OCI-LY1 (cell line): ENCODE measurements around the gene BRD3.

Source experiments
- H2AFZ ChIP-seq: fragments of 200-600 bp; sonication (generic), shearing (Covaris generic); 2 replicates; pipeline ENCODE4 v1.6.0; 2014; ENCODE audit warnings: antibody characterized with exemption, mild to moderate bottlenecking, low read length
- H3F3A ChIP-seq: fragments of 200-600 bp; sonication (generic), shearing (Covaris generic); 2 replicates; pipeline ENCODE4 v1.6.0; 2014; ENCODE audit warnings: mild to moderate bottlenecking, antibody characterized with exemption, low read length, moderate library complexity; ENCODE audit not compliant: insufficient read depth
- H3K27ac ChIP-seq: fragments of 200-600 bp; sonication (generic); 2 replicates; pipeline ENCODE4 v1.5.1; 2014; ENCODE audit warnings: low read length, mixed run types, mild to moderate bottlenecking, low read depth; ENCODE audit not compliant: poor library complexity, severe bottlenecking
- H3K27me3 ChIP-seq: fragments of 200-600 bp; sonication (generic); 2 replicates; pipeline ENCODE4 v1.6.0; 2014; ENCODE audit warnings: antibody characterized with exemption, mild to moderate bottlenecking, low read length, moderate library complexity; ENCODE audit not compliant: insufficient read depth
- H3K36me3 ChIP-seq: fragments of 200-600 bp; sonication (generic); 2 replicates; pipeline ENCODE4 v1.6.1; 2014; ENCODE audit warnings: mild to moderate bottlenecking, antibody characterized with exemption, low read length, moderate library complexity, mixed read lengths; ENCODE audit not compliant: insufficient read depth
- H3K4me1 ChIP-seq: fragments of 200-600 bp; sonication (generic); 2 replicates; pipeline ENCODE4 v1.5.1; 2014; ENCODE audit warnings: mild to moderate bottlenecking, low read length, moderate library complexity; ENCODE audit not compliant: insufficient read depth, severe bottlenecking
- H3K4me2 ChIP-seq: fragments of 200-600 bp; sonication (generic), shearing (Covaris generic); 2 replicates; pipeline ENCODE4 v1.6.1; 2014; ENCODE audit warnings: low read length
- H3K4me3 ChIP-seq: fragments of 200-600 bp; sonication (generic); 2 replicates; pipeline ENCODE4 v1.5.1; 2014; ENCODE audit warnings: low read length, low read depth, mild to moderate bottlenecking, mixed read lengths; ENCODE audit not compliant: poor library complexity, severe bottlenecking
- H3K79me2 ChIP-seq: fragments of 200-600 bp; shearing (Covaris generic); 2 replicates; pipeline ENCODE4 v1.6.1; 2016; ENCODE audit warnings: mixed run types, low read length, mixed read lengths; ENCODE audit not compliant: insufficient read depth
- H3K9ac ChIP-seq: fragments of 200-600 bp; sonication (generic), shearing (Covaris generic); 2 replicates; pipeline ENCODE4 v1.6.1; 2014; ENCODE audit warnings: mild to moderate bottlenecking, low read length, mixed read lengths
- H3K9me2 ChIP-seq: fragments of 200-600 bp; sonication (generic), shearing (Covaris generic); 2 replicates; pipeline ENCODE4 v1.6.1; 2014; ENCODE audit warnings: low read depth, mild to moderate bottlenecking, low read length, mixed read lengths
- H3K9me3 ChIP-seq: fragments of 200-600 bp; shearing (Covaris generic); 2 replicates; pipeline ENCODE4 v1.6.1; 2014; ENCODE audit warnings: low read length, mixed read lengths
- H4K20me1 ChIP-seq: fragments of 200-600 bp; sonication (generic), shearing (Covaris generic); 2 replicates; pipeline ENCODE4 v1.6.0; 2016; ENCODE audit warnings: mild to moderate bottlenecking, low read length; ENCODE audit not compliant: insufficient read depth
- EZH2 ChIP-seq: fragments of 200-600 bp; sonication (generic), shearing (Covaris generic); IDR thresholded peaks from 2 replicates; pipeline ENCODE4 v1.8.0; 2017; ENCODE audit warnings: borderline replicate concordance, mixed run types, mild to moderate bottlenecking, antibody characterized with exemption, low read length, moderate library complexity, mixed read lengths
- TF ChIP-seq, protein P1 (sequence below): fragments of 200-600 bp; sonication (generic), shearing (Covaris generic); IDR thresholded peaks from 2 replicates; pipeline ENCODE4 v1.5.1; 2017; ENCODE audit warnings: mild to moderate bottlenecking, antibody characterized with exemption, low read length, moderate library complexity, mixed read lengths

BRD3 gene

DNA sequence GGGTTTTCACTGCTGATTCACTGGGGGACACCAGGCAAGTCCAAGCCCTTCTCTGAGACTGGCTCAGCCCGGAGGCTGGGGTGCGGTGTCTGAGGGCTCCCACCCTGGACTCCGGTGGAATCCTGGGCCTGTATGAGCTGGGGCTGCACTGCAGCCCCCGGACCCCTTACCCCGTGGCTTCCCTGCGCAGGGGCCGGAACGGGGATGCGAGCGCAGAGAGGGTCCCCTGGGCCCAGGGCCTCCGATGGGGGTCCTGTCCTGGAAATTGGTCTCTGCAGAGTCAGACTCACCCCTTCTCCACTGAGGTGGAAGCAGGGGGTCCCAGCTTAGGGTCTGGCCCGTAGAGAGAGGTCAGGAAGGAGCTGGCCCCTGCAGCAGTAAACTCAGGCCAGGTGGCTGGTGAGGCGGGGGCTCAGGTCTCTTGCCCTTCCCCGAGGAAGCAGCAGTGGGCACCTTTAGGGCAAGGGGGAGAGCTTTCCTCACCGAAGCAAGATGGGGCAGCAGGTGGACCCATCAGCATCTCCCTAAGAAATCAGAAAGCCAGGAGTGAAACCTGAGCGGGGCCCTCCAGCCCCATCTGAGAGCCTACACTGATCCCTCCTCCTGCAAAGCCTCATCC, 74.1 kb downstream of the BRD3 start:
- H3K36me3 ChIP-seq = no peaks in the 10 kb centered on the region
- no peak overlapping the region; the same call in 1 of the 2 replicates for H3K9ac ChIP-seq
- no peaks in the 10 kb centered on the region for H3K27me3 ChIP-seq
- peak overlapping the region; percentile 73 for H3K4me2 ChIP-seq
- peak overlapping the region; percentile 62 for H3K4me3 ChIP-seq
- TF ChIP-seq, protein P1, sequence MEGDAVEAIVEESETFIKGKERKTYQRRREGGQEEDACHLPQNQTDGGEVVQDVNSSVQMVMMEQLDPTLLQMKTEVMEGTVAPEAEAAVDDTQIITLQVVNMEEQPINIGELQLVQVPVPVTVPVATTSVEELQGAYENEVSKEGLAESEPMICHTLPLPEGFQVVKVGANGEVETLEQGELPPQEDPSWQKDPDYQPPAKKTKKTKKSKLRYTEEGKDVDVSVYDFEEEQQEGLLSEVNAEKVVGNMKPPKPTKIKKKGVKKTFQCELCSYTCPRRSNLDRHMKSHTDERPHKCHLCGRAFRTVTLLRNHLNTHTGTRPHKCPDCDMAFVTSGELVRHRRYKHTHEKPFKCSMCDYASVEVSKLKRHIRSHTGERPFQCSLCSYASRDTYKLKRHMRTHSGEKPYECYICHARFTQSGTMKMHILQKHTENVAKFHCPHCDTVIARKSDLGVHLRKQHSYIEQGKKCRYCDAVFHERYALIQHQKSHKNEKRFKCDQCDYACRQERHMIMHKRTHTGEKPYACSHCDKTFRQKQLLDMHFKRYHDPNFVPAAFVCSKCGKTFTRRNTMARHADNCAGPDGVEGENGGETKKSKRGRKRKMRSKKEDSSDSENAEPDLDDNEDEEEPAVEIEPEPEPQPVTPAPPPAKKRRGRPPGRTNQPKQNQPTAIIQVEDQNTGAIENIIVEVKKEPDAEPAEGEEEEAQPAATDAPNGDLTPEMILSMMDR = no peak
- TF ChIP-seq EZH2 = no peak
- H3K79me2 ChIP-seq = no peaks in the 10 kb centered on the region
- no peaks in the 10 kb centered on the region for H3F3A ChIP-seq
- no peaks in the 10 kb centered on the region for H3K9me3 ChIP-seq
- peaks cover 6% of the 10 kb centered on the region for H3K4me1 ChIP-seq
- no peaks in the 10 kb centered on the region for H4K20me1 ChIP-seq
- no peak overlapping the region for H3K27ac ChIP-seq
- H2AFZ ChIP-seq = no peak overlapping the region
- H3K9me2 ChIP-seq = no peaks in the 10 kb centered on the region

DNA sequence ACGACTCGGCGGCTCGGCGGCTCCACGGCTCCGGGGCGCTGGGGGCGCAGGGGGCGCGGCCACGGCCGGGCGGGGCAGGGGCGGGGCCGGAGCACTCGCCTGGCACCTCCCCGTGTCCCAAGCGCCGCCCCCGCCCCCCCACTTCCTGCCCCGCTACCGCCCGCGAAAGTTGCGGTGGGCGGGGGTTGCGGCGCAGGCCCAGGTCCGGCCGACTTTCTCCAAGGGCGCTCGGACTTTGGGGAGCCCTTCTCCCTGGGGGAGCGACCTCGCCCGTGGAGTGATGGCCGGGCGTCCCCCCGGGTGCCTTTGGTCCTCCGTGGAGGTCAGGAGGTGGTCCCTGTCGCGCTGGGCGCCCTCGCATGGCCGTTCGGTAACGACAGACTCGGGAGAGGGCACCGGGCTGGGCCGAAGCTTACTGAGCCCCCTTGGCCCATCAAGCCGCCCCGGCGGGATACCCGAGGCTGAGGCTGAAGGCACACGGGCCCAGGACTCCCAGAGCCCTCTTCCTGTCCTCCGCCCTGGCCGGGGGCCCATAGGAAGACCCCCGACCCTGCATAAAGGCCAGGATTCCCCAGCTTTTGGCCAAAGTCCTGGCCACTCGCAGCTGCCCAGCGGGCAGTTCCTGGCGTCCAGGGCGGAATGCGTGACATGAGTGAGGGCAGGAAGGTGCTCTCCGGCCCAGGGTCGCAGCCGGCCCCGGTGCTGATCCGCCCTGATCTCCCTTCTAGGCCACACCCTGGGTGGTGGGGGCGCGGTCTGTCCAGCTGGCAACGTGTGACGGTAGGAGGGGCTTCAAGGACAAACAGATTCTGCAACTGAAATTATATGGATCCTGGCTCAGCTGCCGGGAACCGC, 74.8 kb downstream of the BRD3 start:
- Histone ChIP-seq H3K9me3 (no peaks in the 10 kb centered on the region), H3K4me1 (peaks cover 6% of the 10 kb centered on the region), H3K9ac (peak overlapping the region; percentile 58), H3F3A (no peaks in the 10 kb centered on the region), H3K27ac (no peak overlapping the region), H4K20me1 (no peaks in the 10 kb centered on the region), H3K36me3 (no peaks in the 10 kb centered on the region), H3K4me3 (peak overlapping the region; percentile 62), H3K79me2 (no peaks in the 10 kb centered on the region), H2AFZ (no peak overlapping the region), H3K27me3 (no peaks in the 10 kb centered on the region), H3K9me2 (no peaks in the 10 kb centered on the region), H3K4me2 (peak overlapping the region; percentile 73)
- no peak for TF ChIP-seq EZH2
- TF ChIP-seq, protein P1 = peak; percentile 54

DNA sequence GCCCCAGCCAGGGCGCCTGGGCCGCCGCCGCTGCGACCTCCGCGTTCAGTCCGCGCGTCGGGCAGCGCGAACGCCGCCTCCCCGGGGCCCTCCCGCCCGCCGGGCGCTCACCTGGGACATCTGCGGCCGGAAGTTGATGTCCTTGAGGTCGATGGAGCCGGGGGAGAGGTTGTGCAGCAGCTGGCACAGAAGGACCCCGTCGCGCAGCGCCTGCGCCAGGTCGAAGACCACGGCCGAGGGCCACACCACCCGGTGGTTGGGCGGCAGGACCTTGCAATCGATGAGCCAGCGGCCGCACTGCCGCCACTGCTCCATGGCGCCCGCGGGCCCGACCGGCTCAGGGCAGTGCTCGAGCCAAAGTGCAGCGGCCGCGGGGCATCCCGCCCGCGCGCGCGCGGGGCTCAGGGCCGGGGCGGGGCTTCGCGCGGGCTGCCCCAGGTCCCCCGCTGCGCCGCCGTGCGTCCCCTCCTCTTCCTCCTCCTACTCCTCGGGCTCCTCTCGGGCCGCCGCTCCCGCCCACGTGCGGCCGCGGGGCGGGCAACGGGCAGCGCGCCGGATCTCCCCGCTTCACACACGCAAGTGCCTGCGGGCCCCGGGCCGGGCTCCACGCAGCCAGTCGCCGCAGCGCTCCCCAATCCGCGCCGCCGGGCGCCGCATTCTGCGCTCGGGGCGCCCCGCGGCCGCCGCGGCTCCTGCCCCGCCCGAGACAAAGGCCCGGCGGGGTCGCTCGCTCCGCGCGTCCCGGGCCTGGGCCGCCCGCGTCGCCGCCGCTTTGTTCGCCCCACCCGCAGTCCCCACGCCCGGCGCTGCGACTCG, 75.7 kb downstream of the BRD3 start, which contains the start of gene VAV2:
TSS of gene VAV2 (minus strand) at position 361 of the 816 bp plus-strand sequence. CDS start at position 315, 46 bp downstream.
- H3K4me2 ChIP-seq = peak within 1 kb of the TSS; percentile 74
- H3K27me3 ChIP-seq = no peaks in the 10 kb centered on the region
- TF ChIP-seq, protein P1 = no peak
- no peak for TF ChIP-seq EZH2
- peak within 1 kb of the TSS; percentile 62 for H3K4me3 ChIP-seq
- H3K27ac ChIP-seq = no peak within 1 kb of the TSS
- peaks cover 6% of the 10 kb centered on the region for H3K4me1 ChIP-seq
- no peaks in the 10 kb centered on the region for H3K9me2 ChIP-seq
- no peaks in the 10 kb centered on the region for H3K36me3 ChIP-seq
- H3K9ac ChIP-seq = peak within 1 kb of the TSS; percentile 58
- no peak within 1 kb of the TSS for H2AFZ ChIP-seq
- no peaks in the 10 kb centered on the region for H3K9me3 ChIP-seq
- H4K20me1 ChIP-seq = no peaks in the 10 kb centered on the region
- no peaks in the 10 kb centered on the region for H3F3A ChIP-seq
- H3K79me2 ChIP-seq = no peaks in the 10 kb centered on the region
